Vagina (tissue), 2 donors: ENCODE measurements around the gene SLC8A2.

Experiments
- CTCF ChIP-seq, 3 experiments: fragments of 450-650 bp in 2 of 3; fragments of 200-600 bp in 1 of 3; sonication (generic) in 1 of 3; IDR thresholded peaks; one replicate each; pipeline ENCODE4 v1.5.1; 2017 to 2019; ENCODE audit warnings: antibody characterized with exemption in 3 of 3, mild to moderate bottlenecking in 2 of 3, moderate library complexity in 2 of 3
- POLR2A ChIP-seq, 2 donors: fragments of 450-650 bp; IDR thresholded peaks; one replicate each; pipeline ENCODE4 v1.6.1; 2017; ENCODE audit warnings: antibody characterized with exemption in 2 of 2, mild to moderate bottlenecking in 2 of 2, moderate library complexity in 2 of 2

GRCh38 chr19:47419030-47419783, 52.5 kb downstream of the SLC8A2 start, which contains the start of gene MEIS3:
- no peak for TF ChIP-seq CTCF (IDR thresholded peaks at IDR 0.05)
- TF ChIP-seq POLR2A (IDR thresholded peaks at IDR 0.05), result no peak
